Liver (tissue), 9 donors: ENCODE results near the gene CAVIN3. TPM values are rescaled to one million over a fixed set of nuclear protein-coding genes. Genes with fewer than 3 reads are reported as not detected.
A peak's percentile ranks its signal among the peaks of the same experiment; 100 is the strongest.

Experiments
- DNase-seq: peaks from one replicate; pipeline ENCODE4 v3.0.0-alpha.2; 2017; ENCODE audit warnings: low spot score
- H3K27ac ChIP-seq, 2 donors: one replicate each; pipeline ENCODE4 v1.7.0; 2013; ENCODE audit warnings: inconsistent platforms in 2 of 2, low read length in 2 of 2, control low read depth in 1 of 2, low read depth in 1 of 2, mild to moderate bottlenecking in 1 of 2
- H3K27me3 ChIP-seq, 4 donors: one replicate each; pipeline versions ENCODE4 v1.6.1 to v1.7.0; 2013; ENCODE audit warnings: low read length in 3 of 4, inconsistent platforms in 1 of 4, mild to moderate bottlenecking in 1 of 4, moderate library complexity in 1 of 4; ENCODE audit not compliant: control insufficient read depth in 4 of 4, insufficient read depth in 4 of 4
- H3K36me3 ChIP-seq, 4 donors: one replicate each; pipeline versions ENCODE4 v1.6.1 to v1.7.0; 2013; ENCODE audit warnings: low read length in 3 of 4, mild to moderate bottlenecking in 3 of 4, low read depth in 1 of 4, moderate library complexity in 1 of 4; ENCODE audit not compliant: control insufficient read depth in 4 of 4, insufficient read depth in 3 of 4
- H3K4me1 ChIP-seq, 4 donors: one replicate each; pipeline versions ENCODE4 v1.6.1 to v1.7.0; 2013; ENCODE audit warnings: low read length in 3 of 4, mild to moderate bottlenecking in 3 of 4, moderate library complexity in 1 of 4; ENCODE audit not compliant: control insufficient read depth in 4 of 4, insufficient read depth in 4 of 4
- H3K4me3 ChIP-seq, 3 donors: one replicate each; pipeline versions ENCODE4 v1.6.1 to v1.7.0; 2013; ENCODE audit warnings: low read length in 3 of 3, control low read depth in 1 of 3, low read depth in 1 of 3, mild to moderate bottlenecking in 1 of 3
- H3K9ac ChIP-seq, 2 donors: one replicate each; pipeline ENCODE4 v1.7.0; 2013; ENCODE audit warnings: low read length in 2 of 2, mild to moderate bottlenecking in 2 of 2, moderate library complexity in 2 of 2, control low read depth in 1 of 2, low read depth in 1 of 2
- H3K9me3 ChIP-seq, 4 donors: one replicate each; pipeline versions ENCODE4 v1.6.1 to v1.7.0; 2013; ENCODE audit warnings: low read length in 3 of 4; ENCODE audit not compliant: control insufficient read depth in 4 of 4
- ATF3 ChIP-seq: IDR thresholded peaks from 2 replicates; pipeline ENCODE4 v1.6.1; 2016; ENCODE audit warnings: antibody characterized with exemption
- CTCF ChIP-seq: fragments of 150-350 bp; IDR thresholded peaks from 2 replicates; pipeline ENCODE4 v1.5.1; 2017; ENCODE audit warnings: improper control_type of control experiment, low read depth, low read length; ENCODE audit not compliant: missing input control
- EGR1 ChIP-seq, 2 donors: IDR thresholded peaks; 2 replicates each; pipeline ENCODE4 v1.6.1; 2016 to 2018; ENCODE audit warnings: antibody characterized with exemption in 2 of 2, low read depth in 2 of 2
- FOXA1 ChIP-seq: IDR thresholded peaks from 2 replicates; pipeline ENCODE4 v1.6.1; 2016; ENCODE audit warnings: antibody characterized with exemption
- HNF4A ChIP-seq, 2 donors: conservative IDR thresholded peaks; 2 replicates each; pipeline ENCODE4 v1.6.1; 2016; ENCODE audit warnings: antibody characterized with exemption in 2 of 2, mild to moderate bottlenecking in 2 of 2
- NR2F2 ChIP-seq: IDR thresholded peaks from 2 replicates; pipeline ENCODE4 v1.6.1; 2016; ENCODE audit warnings: antibody characterized with exemption
- RAD21 ChIP-seq, 2 donors: IDR thresholded peaks; 2 replicates each; pipeline ENCODE4 v1.6.1; 2016; ENCODE audit warnings: antibody characterized with exemption in 2 of 2, mild to moderate bottlenecking in 2 of 2
- RXRA ChIP-seq, 2 donors: IDR thresholded peaks; 2 replicates each; pipeline ENCODE4 v1.6.1; 2017 to 2018; ENCODE audit warnings: antibody characterized with exemption in 2 of 2, mild to moderate bottlenecking in 1 of 2
- TAF1 ChIP-seq: conservative IDR thresholded peaks from 2 replicates; pipeline ENCODE4 v1.6.1; 2016; ENCODE audit warnings: antibody characterized with exemption, mild to moderate bottlenecking
- YY1 ChIP-seq: IDR thresholded peaks from 2 replicates; pipeline ENCODE4 v1.6.1; 2016; ENCODE audit warnings: antibody characterized with exemption, mild to moderate bottlenecking
- WGBS: extraction: QIAGEN DNeasy Blood & Tissue Kit; methylation state at CpG from one replicate; pipeline ENCODE4 v1.1.7; 2013; 5-methylcytosine and 5-hydroxymethylcytosine counted together
- polyA plus RNA-seq, 2 donors: library from polyadenylated mRNA; stranded (reverse) in 1 of 2; unstranded in 1 of 2; fragments of 200-250 nt in 1 of 2; fragments of >200 nt in 1 of 2; fragmentation: Nextera tagmentation in 1 of 2; extraction: Ambion mirVana in 1 of 2; gene quantifications; one replicate each; pipeline versions ENCODE4 v1.2.1 to v1.2.3, GENCODE V29; 2013 to 2015
- total RNA-seq, 2 donors: library from RNA; depleted of rRNA; stranded (reverse); fragments of >200 nt; gene quantifications; one replicate each; pipeline ENCODE4 v1.2.3, GENCODE V29; 2014
- TF ChIP-seq, protein P1 (sequence below): IDR thresholded peaks from 2 replicates; pipeline ENCODE4 v1.6.1; 2016; ENCODE audit warnings: antibody characterized with exemption, mild to moderate bottlenecking
- donor health status: healthy.
- donor health status: healthy.
- donor health status: healthy.
- donor health status: healthy.
- donor health status: healthy.

CAVIN3 gene
- total and polyA plus RNA-seq, 4 donors, result 2.5 to 13.9 (median 4.2) TPM

GRCh38 chr11:6319704-6320410 lies 444 bp downstream of the CAVIN3 start:
- DNase-seq, result peak; percentile 39
- Histone ChIP-seq H3K9me3 (no peaks in the 10 kb centered on the region), H3K4me3 (peak overlapping the region in 2 of 3 donors; percentile 45 to 50), H3K36me3 (no peaks in the 10 kb centered on the region), H3K27me3 (peaks cover 0 to 4% (median 0%) of the 10 kb centered on the region in 4 donors), H3K9ac (no peak overlapping the region), H3K27ac (peak overlapping the region; percentile 70 to 79), H3K4me1 (peaks cover 5 to 14% (median 8%) of the 10 kb centered on the region in 4 donors)
- 6% methylated on average over 50 of the region's 50 CpGs for WGBS
- TF ChIP-seq CTCF (no peak), FOXA1 (no peak), RAD21 (IDR thresholded peaks at IDR 0.05) (no peak), HNF4A (conservative IDR thresholded peaks at IDR 0.05) (peak in 1 of 2 donors; percentile 24), NR2F2 (peak; percentile 9), YY1 (no peak), TAF1 (no peak), EGR1 (IDR thresholded peaks at IDR 0.05; ENCODE audit: low read depth in 2 of 2) (no peak), RXRA (IDR thresholded peaks at IDR 0.05) (peak in 1 of 2 donors; percentile 34)
- TF ChIP-seq, protein P1, sequence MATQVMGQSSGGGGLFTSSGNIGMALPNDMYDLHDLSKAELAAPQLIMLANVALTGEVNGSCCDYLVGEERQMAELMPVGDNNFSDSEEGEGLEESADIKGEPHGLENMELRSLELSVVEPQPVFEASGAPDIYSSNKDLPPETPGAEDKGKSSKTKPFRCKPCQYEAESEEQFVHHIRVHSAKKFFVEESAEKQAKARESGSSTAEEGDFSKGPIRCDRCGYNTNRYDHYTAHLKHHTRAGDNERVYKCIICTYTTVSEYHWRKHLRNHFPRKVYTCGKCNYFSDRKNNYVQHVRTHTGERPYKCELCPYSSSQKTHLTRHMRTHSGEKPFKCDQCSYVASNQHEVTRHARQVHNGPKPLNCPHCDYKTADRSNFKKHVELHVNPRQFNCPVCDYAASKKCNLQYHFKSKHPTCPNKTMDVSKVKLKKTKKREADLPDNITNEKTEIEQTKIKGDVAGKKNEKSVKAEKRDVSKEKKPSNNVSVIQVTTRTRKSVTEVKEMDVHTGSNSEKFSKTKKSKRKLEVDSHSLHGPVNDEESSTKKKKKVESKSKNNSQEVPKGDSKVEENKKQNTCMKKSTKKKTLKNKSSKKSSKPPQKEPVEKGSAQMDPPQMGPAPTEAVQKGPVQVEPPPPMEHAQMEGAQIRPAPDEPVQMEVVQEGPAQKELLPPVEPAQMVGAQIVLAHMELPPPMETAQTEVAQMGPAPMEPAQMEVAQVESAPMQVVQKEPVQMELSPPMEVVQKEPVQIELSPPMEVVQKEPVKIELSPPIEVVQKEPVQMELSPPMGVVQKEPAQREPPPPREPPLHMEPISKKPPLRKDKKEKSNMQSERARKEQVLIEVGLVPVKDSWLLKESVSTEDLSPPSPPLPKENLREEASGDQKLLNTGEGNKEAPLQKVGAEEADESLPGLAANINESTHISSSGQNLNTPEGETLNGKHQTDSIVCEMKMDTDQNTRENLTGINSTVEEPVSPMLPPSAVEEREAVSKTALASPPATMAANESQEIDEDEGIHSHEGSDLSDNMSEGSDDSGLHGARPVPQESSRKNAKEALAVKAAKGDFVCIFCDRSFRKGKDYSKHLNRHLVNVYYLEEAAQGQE, result peak; percentile 7

DNA sequence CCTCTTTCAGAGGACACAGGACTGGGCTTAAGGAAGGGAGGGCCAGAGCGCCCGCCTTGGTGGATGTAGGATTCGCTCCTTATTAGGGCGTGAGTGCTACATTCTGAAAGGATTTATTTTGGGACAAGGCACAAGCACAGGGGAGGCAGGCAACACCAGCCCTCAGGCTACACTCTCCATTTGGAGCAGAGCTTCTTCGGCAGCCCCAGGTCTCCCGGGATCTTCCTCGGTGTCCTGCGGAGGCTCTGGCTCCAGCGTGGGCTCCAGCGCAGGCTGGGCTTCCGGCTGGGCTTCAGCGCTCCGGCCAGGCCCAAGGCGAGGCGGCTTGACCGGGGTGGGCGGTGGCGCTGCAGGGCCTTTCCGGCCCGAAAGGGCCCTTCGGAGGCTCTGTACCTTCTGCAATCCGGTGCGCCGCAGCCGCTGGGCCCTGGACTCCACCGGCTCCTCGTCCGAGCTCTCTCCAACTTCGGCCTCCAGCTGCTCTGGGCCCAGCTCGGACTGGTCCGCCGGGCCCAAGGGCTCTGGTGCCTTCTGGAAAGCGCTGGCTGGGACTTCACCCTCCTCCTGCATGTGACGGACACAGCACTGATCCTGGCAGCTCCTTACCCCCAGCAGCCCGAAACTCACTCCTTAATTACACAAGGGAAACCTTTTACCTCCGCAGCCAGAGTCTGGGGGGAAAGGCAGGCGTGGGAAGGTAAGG lies 1.1 kb downstream of the CAVIN3 start:
- Histone ChIP-seq H3K4me3 (peak overlapping the region in 2 of 3 donors; percentile 45 to 50), H3K4me1 (peaks cover 5 to 14% (median 8%) of the 10 kb centered on the region in 4 donors), H3K9me3 (no peaks in the 10 kb centered on the region), H3K27me3 (peaks cover 0 to 4% (median 0%) of the 10 kb centered on the region in 4 donors), H3K9ac (no peak overlapping the region), H3K27ac (peak overlapping the region; percentile 70 to 79), H3K36me3 (no peaks in the 10 kb centered on the region)
- DNase-seq, result peak; percentile 37
- TF ChIP-seq ATF3, result no peak
- TF ChIP-seq, protein P1, result peak; percentile 24
- 31% methylated on average over 37 of the region's 37 CpGs for WGBS
